AG08395 (cell line): ENCODE measurements around the gene SPATS2L.
A peak's percentile ranks its signal among the peaks of the same experiment; 100 is the strongest.

Experiments used
- DNase-seq: peaks from one replicate; pipeline ENCODE4 v3.0.0; 2012; ENCODE audit warnings: mixed read lengths, low spot score

The SPATS2L gene

DNA sequence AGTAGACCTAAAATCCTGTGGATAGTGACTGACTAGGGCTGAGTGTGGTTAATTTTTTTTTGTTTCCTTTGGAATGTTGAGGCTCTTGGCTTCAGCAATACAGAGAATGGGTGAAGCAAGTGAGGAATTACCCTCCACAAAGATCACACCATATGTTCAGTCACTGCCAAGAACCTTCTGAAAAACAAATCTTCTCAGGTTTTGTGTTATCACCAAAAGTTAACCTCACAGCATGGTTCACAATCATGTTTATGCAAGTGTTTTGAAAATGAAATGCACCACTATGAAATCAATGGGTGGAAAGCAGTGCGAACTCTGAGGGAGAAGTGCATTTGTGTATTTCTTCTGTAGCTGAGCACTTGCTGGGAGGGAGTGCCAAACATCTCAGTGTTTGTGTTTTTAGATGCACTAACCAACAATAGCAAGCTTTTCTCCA is 44.4 kb downstream of the SPATS2L start:
- DNase-seq: peak; percentile 77

DNA sequence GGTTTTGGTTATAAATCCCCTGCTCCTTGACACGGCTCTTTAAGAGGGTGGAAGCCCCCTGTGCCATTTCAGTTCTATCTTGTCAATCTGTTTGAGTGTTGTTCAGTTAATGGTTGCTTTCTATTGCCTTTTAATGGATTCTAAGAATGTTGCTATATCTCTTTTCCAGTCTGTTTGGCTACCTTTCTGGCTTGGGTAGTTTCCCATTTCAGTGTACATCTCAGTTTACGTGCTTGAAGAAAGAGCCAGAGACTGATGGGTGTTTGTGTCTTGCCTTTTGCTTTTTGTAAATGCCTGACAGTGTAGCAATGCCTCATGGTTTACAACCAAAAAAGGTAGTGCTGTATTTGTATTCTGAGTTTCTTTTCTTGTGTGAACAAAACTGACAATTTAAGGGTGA is 45.3 kb downstream of the SPATS2L start:
- DNase-seq: no peak

DNA sequence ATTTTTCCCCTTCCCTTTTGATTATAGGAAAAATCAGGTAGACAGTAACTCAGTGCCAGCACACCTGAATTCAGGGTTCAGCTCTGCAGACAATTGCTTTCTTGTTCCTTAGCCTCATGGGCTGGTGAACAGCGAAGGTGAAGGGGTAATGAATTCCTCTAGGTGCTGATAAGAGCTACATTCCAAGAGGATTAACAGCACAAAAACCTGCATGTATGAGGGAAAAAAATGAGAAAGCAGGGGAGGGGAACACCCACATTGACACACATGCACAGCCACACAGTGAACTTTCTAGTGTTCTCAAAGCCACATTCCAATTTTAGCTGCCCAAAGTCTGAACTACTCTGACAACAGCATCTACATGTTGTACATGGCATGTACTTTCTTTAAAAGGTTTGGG is 46.1 kb downstream of the SPATS2L start:
- no peak for DNase-seq

DNA sequence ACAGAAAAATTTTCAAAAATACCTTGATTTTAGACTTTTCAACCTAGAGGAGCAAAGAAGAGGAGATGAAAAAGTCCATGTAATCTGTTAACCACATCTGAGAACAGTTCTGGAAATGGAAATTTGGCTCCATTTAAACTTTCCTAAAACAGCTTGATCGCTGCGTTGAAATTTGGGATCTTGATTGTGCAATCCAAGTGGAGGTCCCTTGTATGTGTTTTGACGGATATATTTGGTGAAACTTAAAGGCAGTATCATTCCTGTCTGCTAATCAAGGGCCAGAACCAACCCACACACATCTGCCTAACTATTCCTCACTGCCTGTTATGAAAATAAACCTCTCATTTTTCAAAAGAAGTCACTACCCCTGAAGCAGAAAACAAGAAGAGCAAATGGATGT is 46.6 kb downstream of the SPATS2L start:
- no peak for DNase-seq

DNA sequence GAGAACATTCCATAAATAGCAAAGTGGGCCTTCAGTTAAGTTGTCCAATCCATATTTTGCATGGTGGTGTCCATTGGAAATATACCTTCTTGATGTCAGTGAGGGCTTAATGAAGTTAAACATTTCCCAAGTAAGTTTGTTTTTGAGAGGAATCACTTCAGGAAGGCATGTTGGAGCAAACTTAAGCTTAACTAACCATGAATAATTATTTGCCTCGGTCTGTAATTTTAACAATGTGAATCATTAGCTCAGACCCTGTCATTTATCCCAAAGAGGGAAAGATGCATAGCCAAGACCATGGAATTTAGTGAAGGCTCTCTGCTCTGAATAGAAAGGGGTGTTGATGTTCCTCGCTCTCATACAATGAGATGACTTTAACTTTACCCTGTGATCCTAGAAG is 47.4 kb downstream of the SPATS2L start:
- no peak for DNase-seq

DNA sequence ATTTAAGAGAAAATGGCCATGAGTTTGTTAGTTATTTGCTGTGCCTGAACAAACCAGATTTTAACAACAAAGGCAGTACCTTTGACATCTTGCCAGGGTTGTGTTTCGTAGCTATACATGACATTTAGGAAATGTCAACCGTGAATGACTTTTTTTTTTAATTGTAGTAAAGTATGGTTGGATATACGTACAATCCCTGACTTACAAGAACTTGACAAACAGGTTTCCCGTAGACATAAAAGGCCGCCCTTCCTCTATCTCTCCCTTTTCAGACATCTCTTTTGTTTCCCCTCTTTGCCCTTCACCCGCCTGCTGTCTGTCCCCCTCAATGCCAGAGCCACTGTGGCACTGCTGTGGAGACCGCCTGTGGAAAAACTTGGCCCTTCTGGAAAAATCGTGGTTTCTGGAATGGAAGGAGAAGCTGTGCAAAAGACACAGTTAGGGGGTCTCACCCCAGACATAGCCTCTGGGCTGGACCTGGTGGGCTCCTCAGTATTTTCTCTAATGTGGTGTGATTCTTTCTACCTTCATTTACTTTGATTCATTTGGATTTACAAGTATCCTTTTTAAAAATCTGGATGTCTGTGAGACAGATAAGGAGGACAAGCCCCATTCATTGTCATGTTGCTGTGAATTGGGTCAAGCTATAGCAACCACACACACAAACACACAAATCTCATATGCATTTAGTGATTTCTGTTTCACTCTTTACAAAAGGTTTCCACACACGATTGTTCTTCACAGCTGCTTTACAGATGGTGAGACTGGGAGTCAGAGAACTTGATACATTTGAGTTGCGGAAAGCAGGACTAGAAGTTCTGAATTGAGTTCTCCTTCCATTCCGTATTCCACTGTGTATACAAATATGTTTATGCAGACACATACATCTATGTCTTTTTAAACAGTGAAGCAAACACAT is 48.6 kb downstream of the SPATS2L start:
- no peak for DNase-seq

DNA sequence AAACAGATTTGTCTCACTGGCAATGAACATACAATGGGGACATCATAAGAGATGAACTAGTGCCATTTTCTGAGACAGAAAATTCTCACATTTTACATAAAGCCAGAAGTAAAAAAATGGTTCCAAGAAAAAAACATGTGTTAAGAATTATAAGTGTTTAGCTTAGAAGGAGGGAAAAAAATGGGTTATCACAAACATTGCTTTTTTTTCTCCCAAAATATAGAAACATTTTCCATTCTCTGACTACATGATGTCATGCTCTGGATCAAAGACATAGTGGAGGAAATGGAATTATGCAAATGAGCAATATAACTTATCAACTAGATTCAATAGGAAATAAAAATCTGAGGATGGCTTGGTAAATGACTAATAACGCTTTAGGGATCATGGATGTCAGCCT is 49.8 kb downstream of the SPATS2L start:
- no peak for DNase-seq

DNA sequence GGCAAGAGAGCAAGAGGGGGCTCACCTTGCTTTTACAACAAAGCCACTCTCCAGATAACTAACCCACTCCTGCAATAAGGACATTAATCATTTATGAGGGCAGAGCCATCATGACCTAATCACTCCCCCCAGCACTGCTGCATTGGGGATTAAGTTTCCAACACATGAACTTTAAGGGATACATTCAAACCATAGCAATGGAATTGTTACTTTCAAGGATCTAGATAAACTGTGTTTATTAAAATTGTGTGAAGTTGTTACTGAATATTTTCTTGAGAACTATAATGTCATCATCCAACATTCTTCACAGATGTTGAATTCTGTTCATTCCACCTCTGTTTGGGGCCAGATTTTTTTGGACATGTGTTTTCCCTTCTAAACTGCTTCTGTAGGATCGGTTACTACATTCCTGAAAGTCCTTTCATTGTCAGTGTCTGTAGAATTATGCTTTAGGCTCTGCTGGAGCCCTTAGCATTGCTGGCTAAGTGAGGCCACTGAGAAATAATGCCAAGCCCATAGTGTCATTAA is 50.4 kb downstream of the SPATS2L start:
- DNase-seq: peak; percentile 65

DNA sequence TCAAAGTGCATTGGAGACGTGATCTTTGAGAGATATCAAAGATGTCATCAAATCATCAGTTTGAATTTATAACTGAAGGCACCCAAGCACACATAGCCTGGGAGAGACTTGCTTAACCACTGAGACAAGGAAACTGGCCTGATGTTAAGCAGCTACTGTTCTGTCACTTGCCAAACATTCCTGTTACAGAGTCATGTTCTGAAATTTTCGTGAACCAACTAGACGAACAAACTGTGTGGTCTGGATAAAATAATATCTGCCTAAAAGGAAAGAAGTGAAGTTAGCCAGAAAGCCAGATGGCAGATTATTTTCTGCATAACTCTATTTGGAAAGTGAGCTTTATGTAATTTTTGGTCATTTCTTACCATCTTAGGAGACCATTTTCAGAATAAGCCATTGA is 51.4 kb downstream of the SPATS2L start:
- DNase-seq: peak; percentile 35

DNA sequence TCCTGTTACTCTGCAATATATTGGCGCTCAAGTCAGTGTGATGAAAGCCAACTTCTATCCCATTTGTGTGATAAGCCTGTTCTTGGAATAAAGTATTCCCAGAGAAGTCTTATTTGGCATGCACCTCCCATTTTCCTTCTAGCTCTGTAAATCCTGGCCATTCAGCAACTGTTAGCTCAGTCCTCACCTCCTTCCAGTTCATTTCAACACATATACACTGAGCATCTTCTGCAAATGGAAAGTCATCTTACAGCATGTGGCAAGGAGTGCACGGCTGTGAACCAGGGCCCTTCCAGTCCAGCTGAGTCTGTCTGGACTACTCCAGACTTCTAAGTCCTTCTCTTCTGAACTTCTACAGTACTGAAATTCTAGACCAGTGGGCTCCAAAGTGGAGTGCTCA is 53.1 kb downstream of the SPATS2L start:
- DNase-seq: no peak

DNA sequence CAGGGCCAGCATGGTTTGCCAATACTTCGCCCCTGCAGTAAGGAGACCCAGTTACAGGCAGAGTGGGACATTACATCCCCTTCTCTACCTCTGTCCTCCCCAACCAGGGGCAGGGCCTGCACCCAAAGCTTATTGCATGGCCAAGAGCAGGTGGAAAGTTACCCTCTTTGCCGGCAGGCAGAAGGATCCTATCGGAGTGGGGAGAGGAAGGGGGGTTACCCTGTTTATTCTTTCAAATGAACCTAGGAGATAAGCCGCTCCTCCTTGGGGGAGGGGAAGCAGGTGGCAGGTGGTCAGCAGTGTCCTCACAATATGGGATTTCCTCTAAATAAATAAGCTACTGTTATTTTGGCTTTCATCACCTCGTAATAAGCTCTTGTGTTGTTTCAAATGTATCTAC is 53.9 kb downstream of the SPATS2L start:
- DNase-seq: no peak

DNA sequence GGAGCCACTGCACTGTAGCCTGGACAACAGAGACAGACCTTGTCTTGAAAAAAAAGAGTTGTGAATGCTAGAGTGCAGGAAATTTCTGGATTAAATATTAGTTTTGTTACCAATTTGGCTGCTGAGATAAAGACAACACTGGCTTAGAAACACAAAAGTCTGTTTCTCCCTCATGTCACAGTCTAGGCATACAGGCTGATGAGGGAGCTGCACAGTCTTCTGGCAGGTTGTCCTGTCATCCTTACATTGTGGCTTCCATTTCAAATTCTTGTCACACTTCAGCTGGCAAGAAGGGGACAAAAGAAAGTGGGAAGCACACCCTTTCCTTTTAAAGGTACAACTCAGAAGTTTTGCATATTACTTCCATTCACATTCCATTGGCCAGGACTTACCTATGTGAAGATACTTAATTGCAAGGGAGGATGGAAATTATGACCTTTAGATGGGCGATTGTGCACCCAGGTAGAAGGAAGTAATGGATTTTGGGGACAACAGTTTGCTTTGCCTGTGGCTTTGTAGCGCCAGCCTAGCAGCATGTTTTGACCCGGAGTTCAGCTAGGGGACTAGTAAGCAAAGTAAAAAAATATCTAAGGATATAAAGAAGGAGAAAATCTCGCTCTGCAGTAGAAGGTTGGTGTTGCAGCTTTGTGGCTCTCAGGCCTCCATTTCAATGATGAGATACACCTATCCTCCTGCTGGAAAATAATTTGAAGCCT is 55.9 kb downstream of the SPATS2L start:
- DNase-seq: no peak

DNA sequence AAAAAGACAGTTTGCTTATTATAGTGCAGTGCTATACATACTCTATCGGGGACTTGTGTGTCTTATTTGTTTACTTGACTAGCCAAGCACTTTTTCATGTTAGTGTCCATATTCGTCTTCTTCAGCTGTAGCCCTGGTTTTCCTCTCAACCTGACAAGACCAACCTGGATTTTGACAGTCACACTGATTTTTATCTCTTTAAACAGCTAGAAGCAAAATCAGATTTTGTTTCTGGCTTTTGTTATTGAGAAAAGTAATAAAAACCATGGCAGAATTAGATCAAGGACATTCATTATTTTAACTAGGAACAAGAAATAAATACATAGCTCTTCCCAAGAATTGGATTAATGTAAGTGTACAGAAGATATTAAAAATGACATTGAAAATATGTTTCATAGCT is 56.8 kb downstream of the SPATS2L start:
- DNase-seq: no peak

DNA sequence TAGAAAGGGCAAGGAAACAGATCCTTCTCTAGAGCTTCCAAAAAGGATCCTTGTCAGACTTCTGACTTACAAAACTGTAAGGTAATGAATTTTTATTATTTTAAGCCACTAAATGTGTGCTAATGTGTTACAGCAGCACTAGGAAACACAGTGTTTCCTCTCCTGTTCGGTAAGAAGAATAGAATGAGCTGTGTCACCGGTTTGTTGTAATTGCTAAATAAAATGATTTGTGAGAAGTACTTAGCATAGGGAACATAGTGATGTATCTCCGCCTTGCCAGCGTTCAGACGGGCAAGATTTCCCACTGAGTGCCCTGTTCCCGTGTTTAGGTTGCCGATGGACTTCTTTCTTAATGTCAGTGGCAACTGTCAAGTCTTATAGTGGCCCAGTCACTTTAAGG is 57.6 kb downstream of the SPATS2L start:
- DNase-seq: no peak

DNA sequence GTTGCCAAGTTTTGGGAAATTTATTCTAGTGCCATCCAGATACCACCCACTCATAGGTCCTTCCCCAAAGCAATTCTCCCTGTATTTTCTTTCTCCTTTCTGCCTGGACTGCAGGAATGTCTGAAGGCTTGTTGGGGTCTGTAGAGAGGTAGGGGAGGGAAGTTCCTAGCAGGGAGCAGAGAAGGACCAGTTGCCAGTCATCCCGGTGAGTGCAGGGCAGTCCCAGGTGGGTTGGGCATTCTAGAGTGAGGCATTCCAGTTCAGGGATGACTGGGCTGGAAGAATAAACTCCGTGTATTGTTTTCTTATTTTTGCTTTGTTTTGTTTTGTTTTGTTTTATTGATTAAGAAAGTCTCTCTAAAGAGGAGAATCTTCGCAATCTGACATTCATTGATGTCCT is 58.1 kb downstream of the SPATS2L start:
- no peak for DNase-seq

DNA sequence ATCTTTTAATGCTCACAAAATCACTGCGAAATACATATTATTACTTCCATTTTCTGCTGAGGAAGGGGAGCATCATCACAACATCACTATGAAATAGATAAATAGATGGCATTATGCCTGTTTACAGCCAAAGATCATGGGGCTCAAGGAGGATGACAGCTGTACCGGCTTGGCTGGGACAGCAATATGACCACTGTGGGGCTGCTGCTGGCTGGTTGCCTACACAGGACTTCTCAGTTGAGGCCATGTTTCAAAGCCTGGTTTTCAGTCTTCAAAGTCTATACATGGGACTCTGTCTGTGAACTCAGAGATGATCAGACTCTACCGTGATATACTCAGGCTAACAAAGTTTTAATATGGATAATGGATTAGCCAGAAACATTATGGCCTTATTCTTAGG is 58.7 kb downstream of the SPATS2L start:
- DNase-seq: no peak

DNA sequence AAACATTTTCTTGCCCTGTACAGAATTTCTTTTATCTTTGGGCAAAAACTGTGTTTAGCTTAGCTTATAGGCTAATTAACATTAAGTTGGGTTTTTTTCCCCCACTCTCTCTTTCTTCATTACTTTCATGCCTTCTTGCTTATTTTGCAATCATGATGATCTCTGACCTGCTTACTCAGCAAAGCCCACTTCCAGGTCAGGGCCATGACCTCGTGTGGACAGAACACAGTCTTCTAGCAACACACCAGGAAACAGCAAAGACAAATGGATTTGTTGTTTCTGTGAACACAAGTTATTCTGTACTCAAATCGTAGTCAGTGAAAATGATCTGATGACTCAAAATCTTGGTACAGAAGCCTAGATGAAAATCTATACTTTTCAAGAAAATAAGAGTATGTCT is 60.7 kb downstream of the SPATS2L start:
- DNase-seq: no peak

DNA sequence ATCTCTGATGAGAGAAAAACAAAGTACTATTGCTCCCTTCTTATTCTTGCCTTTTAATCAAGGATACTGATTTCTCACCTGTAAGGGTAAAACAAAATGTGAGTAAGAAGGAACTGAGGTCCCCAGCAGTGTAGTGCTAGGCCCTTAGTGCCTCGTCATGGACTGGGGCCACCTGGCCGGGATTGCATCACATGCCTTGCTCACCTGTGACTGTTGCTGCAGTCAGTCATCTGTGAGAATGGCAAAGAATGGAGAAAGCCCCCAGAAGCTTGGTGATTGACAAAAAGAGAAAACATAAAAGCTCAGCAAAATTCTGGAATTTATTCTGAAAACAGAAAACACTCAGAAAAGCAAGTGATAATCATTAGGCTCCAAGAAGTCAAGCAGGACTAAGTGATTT is 63.4 kb downstream of the SPATS2L start:
- DNase-seq: no peak

DNA sequence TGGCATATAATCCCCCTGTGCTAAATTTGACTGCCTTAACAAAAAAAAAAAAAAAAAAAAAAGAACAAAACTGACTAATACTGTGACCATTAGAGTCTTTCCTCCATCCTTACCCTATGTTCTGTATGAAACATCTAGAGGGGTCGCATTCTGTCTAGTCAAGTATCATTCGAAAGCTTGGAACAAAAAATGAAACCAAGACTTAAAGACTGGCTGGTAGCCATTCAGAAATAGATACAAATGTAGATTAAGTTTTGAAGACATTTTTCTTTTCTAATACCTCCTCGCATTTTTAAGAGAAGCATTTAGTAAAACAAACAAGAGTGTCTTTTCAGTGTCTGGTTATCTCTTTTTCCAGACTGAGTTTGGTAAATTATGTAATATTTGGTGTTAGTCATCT is 66.7 kb downstream of the SPATS2L start:
- DNase-seq: no peak

DNA sequence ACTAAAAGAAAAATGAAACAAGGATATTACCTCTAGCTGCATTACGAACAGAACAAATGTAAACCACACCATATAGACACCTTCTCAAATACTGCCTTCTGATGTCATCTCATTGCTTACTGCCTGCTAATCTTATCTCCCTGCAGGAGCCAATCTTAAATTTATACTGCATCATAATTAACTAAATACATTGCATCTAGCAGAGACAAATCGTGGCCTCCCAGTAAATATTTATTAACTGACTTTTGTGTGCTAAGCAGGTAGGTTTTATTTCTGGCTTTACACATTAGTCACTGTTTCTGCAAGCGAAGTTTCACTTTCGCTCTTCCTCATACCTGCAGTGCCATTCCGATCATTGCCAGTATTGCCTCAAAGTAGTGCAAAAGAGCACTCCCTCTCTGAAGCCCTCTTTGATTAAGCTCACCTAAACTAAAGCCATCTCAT is 67.5 kb downstream of the SPATS2L start:
- DNase-seq: no peak

DNA sequence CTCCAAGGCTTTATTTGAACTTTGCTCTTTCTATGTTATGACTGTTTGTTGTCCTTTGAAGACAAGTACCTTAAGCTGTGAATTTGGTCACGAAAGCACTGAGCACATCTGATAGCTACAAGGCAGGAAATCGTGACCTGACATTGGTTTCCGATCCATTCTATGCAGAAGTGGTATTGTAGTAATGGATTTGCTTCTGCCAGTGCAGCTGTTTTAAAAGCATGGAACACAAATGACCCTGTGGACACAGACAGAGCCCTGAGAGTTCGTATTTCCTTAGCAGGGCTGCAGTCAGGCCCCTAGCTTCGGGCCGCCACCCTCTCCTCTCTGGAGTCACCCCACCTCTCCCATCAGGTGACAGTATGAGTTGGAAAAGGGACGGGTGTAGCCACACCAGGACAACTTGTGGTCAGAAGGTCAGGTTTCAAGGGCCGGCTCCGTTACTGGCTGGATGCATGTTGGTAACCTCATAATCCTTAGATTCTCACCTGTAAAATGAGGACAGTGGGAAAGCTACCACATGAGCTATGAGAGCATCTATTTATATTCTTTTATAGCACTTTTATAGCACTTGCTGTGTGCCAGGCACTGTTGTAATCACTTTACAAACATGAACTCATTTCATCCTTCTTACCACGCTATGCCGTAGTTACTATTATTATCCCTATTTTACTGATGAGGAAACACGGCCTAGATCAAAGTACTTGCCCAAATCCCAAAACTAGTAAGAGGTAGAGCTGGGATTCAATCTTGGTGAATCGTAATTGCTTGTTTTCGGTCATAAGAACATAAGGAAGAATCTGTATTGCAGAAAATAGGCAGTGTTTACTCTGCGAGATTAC is 70.2 kb downstream of the SPATS2L start:
- DNase-seq: no peak
